ENCODE data around the gene ADAMTS20. TPM values are rescaled to one million over a fixed set of nuclear protein-coding genes. Genes with fewer than 3 reads are reported as not detected.

ADAMTS20 gene
- total RNA-seq, 4 donors from 2014 or later = not detected

DNA sequence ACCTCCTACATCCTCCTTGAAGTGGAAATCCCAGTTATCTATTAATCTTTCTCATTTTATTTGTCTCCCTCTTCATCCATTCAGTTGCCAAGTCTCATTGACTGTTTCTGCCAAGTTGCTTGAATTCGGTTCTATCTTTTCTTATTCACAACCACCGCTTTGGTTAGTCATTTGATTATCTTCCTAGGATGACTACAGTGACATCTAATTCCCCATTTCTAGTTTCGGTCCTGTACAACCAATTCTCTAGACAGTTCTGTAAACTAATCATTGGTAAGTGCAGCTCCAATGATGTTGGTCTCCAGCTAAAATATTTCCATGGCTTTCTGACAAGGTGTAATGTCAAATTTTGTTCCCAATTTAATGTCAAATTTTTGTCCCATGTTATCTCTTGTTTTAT, 220.1 kb downstream of the ADAMTS20 start:
- Histone ChIP-seq H3K4me3 (no peak overlapping the region), H3K27ac (no peak overlapping the region), H3K9me3 (no peaks in the 10 kb centered on the region), H3K27me3 (no peaks in the 10 kb centered on the region), H3K36me3 (no peaks in the 10 kb centered on the region), H3K4me1 (no peaks in the 10 kb centered on the region)
- intact Hi-C loops (cut with DNase I; ENCODE audit: low total_unique reads) = no loop called here
- TF ChIP-seq POLR2A (IDR thresholded peaks at IDR 0.05) (no peak), POLR2AphosphoS5 (IDR thresholded peaks at IDR 0.05) (no peak), EP300 (IDR thresholded peaks at IDR 0.05; ENCODE audit: low read depth) (no peak)
- TF ChIP-seq, protein P1, sequence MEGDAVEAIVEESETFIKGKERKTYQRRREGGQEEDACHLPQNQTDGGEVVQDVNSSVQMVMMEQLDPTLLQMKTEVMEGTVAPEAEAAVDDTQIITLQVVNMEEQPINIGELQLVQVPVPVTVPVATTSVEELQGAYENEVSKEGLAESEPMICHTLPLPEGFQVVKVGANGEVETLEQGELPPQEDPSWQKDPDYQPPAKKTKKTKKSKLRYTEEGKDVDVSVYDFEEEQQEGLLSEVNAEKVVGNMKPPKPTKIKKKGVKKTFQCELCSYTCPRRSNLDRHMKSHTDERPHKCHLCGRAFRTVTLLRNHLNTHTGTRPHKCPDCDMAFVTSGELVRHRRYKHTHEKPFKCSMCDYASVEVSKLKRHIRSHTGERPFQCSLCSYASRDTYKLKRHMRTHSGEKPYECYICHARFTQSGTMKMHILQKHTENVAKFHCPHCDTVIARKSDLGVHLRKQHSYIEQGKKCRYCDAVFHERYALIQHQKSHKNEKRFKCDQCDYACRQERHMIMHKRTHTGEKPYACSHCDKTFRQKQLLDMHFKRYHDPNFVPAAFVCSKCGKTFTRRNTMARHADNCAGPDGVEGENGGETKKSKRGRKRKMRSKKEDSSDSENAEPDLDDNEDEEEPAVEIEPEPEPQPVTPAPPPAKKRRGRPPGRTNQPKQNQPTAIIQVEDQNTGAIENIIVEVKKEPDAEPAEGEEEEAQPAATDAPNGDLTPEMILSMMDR (IDR thresholded peaks at IDR 0.05) = no peak
- in situ Hi-C loops (cut with MboI; ENCODE audit: low pct_ligation_motif_present in 1 of 4, low pct_unique_long_range_greater_than_20kb in 1 of 4, low sequenced_read_pairs in 3 of 4) = loop anchor here in 1 of 4 donors (25.0 kb wide), 1 partner anchor 1195 kb away; the partner anchor contains the start of gene GXYLT1
- DNase-seq = no peak
- 67 to 70% methylated on average over 3 of the region's 3 CpGs for WGBS, 2 donors (ENCODE audit: low coverage in 1 of 2)

DNA sequence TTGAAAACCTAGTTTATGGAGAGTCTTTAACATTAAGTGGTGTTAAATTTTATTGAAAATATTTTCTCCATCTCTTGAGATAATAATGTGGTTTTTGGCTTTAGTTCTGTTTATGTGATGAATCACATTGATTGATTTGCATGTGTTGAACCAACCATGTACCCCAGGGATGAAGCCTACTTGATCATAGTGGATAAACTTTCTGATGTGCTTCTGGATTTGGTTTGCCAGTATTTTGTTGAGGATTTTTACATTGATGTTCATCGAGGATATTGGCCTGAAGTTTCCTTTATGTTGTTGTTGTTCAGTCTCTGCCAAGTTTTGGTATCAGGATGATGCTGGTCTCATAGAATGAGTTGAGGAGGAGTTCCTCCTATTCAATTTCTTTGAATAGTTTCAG, 222.6 kb downstream of the ADAMTS20 start:
- Histone ChIP-seq H3K36me3 (no peaks in the 10 kb centered on the region), H3K27me3 (no peaks in the 10 kb centered on the region), H3K4me1 (no peaks in the 10 kb centered on the region), H3K9me3 (no peaks in the 10 kb centered on the region), H3K4me3 (no peak overlapping the region), H3K27ac (no peak overlapping the region)
- TF ChIP-seq POLR2A (IDR thresholded peaks at IDR 0.05) (no peak), POLR2AphosphoS5 (IDR thresholded peaks at IDR 0.05) (no peak), EP300 (IDR thresholded peaks at IDR 0.05; ENCODE audit: low read depth) (no peak)
- TF ChIP-seq, protein P1 (IDR thresholded peaks at IDR 0.05) = no peak
- in situ Hi-C loops (cut with MboI; ENCODE audit: low pct_ligation_motif_present in 1 of 4, low pct_unique_long_range_greater_than_20kb in 1 of 4, low sequenced_read_pairs in 3 of 4) = loop anchor here in 1 of 4 donors (25.0 kb wide), 1 partner anchor 1192 kb away; the partner anchor contains the start of gene GXYLT1
- WGBS, 2 donors (ENCODE audit: low coverage in 1 of 2) = 17 to 67% methylated on average over 1 of the region's 1 CpG
- intact Hi-C loops (cut with DNase I; ENCODE audit: low total_unique reads) = no loop called here
- no peak for DNase-seq

DNA sequence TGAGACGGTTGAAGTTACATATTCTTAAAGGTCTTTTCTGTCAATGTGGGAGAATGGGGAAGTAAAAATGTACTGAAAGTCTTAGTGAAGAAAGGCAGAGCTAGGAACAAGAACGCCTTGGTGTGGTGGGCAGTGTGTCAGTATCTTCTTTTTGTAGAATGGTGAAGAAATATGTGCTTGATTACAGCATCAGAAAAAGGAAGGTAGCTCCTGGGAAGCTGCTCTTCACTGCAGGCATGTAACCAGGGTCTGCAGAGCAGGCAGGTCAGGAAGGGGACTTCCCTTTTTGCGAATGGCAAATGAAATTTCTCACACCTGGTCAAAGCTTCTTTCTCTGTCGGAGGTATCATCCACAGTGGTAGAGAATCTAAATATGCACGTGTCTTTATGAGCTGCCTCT, 226.2 kb downstream of the ADAMTS20 start:
- Histone ChIP-seq H3K27ac (no peak overlapping the region), H3K4me1 (no peaks in the 10 kb centered on the region), H3K36me3 (no peaks in the 10 kb centered on the region), H3K27me3 (no peaks in the 10 kb centered on the region), H3K9me3 (no peaks in the 10 kb centered on the region), H3K4me3 (no peak overlapping the region)
- WGBS, 2 donors (ENCODE audit: low coverage in 1 of 2) = 70 to 75% methylated on average over 5 of the region's 5 CpGs
- intact Hi-C loops (cut with DNase I; ENCODE audit: low total_unique reads) (loop anchor here (2.0 kb wide), 1 partner anchor 29 kb away; no protein-coding TSS in a partner anchor), in situ Hi-C loops (cut with MboI; ENCODE audit: low pct_ligation_motif_present in 1 of 4, low pct_unique_long_range_greater_than_20kb in 1 of 4, low sequenced_read_pairs in 3 of 4) (loop anchor here in 1 of 4 donors (25.0 kb wide), 1 partner anchor 1188 kb away; the partner anchor contains the start of gene GXYLT1)
- no peak for TF ChIP-seq EP300 (IDR thresholded peaks at IDR 0.05; ENCODE audit: low read depth)
- TF ChIP-seq POLR2A (IDR thresholded peaks at IDR 0.05) = no peak
- no peak for TF ChIP-seq POLR2AphosphoS5 (IDR thresholded peaks at IDR 0.05)
- DNase-seq = no peak

DNA sequence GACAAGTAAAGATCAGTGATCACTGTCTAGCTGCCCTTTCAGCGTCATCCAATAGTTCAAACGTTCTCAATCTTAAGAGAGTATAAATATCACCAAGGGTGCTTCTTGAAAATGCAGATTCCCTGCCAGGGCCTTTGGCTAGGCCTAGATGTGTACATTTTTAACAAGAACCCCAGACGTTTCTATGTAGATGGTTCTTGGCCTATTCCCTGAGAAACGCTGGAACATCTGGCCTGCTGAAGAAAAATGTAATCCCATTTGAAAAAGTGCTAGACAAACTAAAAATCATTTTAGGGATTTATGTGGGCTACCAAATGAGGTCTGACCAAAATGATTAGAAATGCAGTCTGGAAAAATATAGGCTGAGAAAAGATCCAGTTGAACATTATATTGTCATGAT, 231.7 kb downstream of the ADAMTS20 start:
- no peak overlapping the region for H3K4me3 ChIP-seq
- H3K27me3 ChIP-seq = no peaks in the 10 kb centered on the region
- DNase-seq = no peak
- no peaks in the 10 kb centered on the region for H3K36me3 ChIP-seq
- H3K9me3 ChIP-seq = no peaks in the 10 kb centered on the region
- intact Hi-C loops (cut with DNase I; ENCODE audit: low total_unique reads) (no loop called here), in situ Hi-C loops (cut with MboI; ENCODE audit: low pct_ligation_motif_present in 1 of 4, low pct_unique_long_range_greater_than_20kb in 1 of 4, low sequenced_read_pairs in 3 of 4) (no loop called here)
- no peak overlapping the region for H3K27ac ChIP-seq
- TF ChIP-seq POLR2A (IDR thresholded peaks at IDR 0.05) (no peak), POLR2AphosphoS5 (IDR thresholded peaks at IDR 0.05) (no peak), EP300 (IDR thresholded peaks at IDR 0.05; ENCODE audit: low read depth) (no peak)
- TF ChIP-seq, protein P1 (IDR thresholded peaks at IDR 0.05) = no peak
- 30 to 73% methylated on average over 2 to 4 of the region's 4 CpGs for WGBS, 2 donors (ENCODE audit: low coverage in 1 of 2)
- no peaks in the 10 kb centered on the region for H3K4me1 ChIP-seq

DNA sequence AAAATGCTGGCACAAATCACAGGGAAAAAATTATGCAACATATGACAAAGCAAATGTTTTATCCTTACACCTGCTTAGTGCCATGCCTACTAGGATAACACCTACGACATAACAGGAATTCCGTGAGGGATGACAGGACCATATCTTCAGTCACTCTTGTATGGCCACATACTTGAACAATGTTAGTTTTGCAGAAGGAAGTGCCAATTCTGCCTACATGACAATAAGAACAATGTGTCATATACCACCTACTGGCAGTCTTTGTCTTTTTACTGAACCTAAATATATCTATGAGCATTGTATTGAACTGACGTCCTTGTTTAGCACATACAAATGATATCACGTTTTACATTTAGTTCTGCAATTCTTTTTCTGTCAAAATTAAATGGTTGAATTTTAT, 234.0 kb downstream of the ADAMTS20 start:
- 76 to 77% methylated on average over 4 of the region's 4 CpGs for WGBS, 2 donors (ENCODE audit: low coverage in 1 of 2)
- in situ Hi-C loops (cut with MboI; ENCODE audit: low pct_ligation_motif_present in 1 of 4, low pct_unique_long_range_greater_than_20kb in 1 of 4, low sequenced_read_pairs in 3 of 4) (no loop called here), intact Hi-C loops (cut with DNase I; ENCODE audit: low total_unique reads) (no loop called here)

More for the DNA sequence above, 234.0 kb downstream of the ADAMTS20 start:
- H3K27ac ChIP-seq = no peak overlapping the region
- no peak for TF ChIP-seq EP300 (IDR thresholded peaks at IDR 0.05; ENCODE audit: low read depth)
- TF ChIP-seq, protein P1 (IDR thresholded peaks at IDR 0.05) = no peak
- TF ChIP-seq POLR2AphosphoS5 (IDR thresholded peaks at IDR 0.05) = no peak
- TF ChIP-seq POLR2A (IDR thresholded peaks at IDR 0.05) = no peak
- H3K27me3 ChIP-seq = no peaks in the 10 kb centered on the region
- no peak for DNase-seq
- no peaks in the 10 kb centered on the region for H3K4me1 ChIP-seq
- no peaks in the 10 kb centered on the region for H3K36me3 ChIP-seq
- H3K9me3 ChIP-seq = no peaks in the 10 kb centered on the region
- H3K4me3 ChIP-seq = no peak overlapping the region
